K562 (cell line): ENCODE data around the gene CELF6. TPM values are rescaled to one million over a fixed set of nuclear protein-coding genes. Genes with fewer than 3 reads are reported as not detected.

ENCODE experiments used
- ATAC-seq: fragments of 200-7000 bp; cut with Tn5 transposase; 3 replicates; pipeline ENCODE4 v1.9.1; 2020; ENCODE audit warnings: moderate library complexity
- BruUV-seq: library from RNA; stranded (reverse); fragments of 400-500 nt; replicated peaks from 2 replicates; lab custom pipeline; 2021; lab: Mats Ljungman, UMichigan
- CTCF ChIA-PET: fragments of 300-600 bp; formaldehyde crosslinking; extraction: SDS; loops from one replicate; lab custom pipeline; 2021; ENCODE audit warnings: low intra/inter-chr PET ratio; lab: Yijun Ruan, JAX
- POLR2A ChIA-PET: fragments of 300-600, 350-650 bp; sonication (Branson Sonifier 250); formaldehyde crosslinking; extraction: SDS; loops from one replicate; lab custom pipeline; 2021; ENCODE audit warnings: antibody characterized with exemption, inconsistent platforms; lab: Yijun Ruan, JAX
- DNase-seq, 4 experiments: peaks; one replicate each; pipeline versions ENCODE4 v3.0.0 to v3.0.0-alpha.2; 2011 to 2018; ENCODE audit warnings: low spot score in 3 of 4, mixed read lengths in 3 of 4; ENCODE audit errors: extremely low read depth in 1 of 4
- FAIRE-seq: peaks from 2 replicates; lab custom pipeline; 2011; peaks lifted over from hg19 to GRCh38; lab: Jason Lieb, UNC
- H2AFZ ChIP-seq: 2 replicates; pipeline ENCODE4 v1.6.0; 2011; ENCODE audit warnings: low read depth, low read length, control low read depth, inconsistent platforms
- H3K27ac ChIP-seq: fragments of 200-600 bp; 3 replicates; pipeline ENCODE4 v1.8.0; 2011; ENCODE audit warnings: low read depth, mild to moderate bottlenecking, control low read depth, inconsistent platforms, low read length, moderate library complexity, mixed read lengths; ENCODE audit errors: extremely low read depth
- H3K27me3 ChIP-seq, 2 experiments: fragments of 300-600 bp in 1 of 2; 2 replicates in 1 of 2; 3 replicates in 1 of 2; pipeline versions ENCODE4 v1.6.0 to v1.8.0; 2011; ENCODE audit warnings: inconsistent platforms in 2 of 2, low read length in 2 of 2, mild to moderate bottlenecking in 1 of 2, mixed read lengths in 1 of 2, moderate library complexity in 1 of 2; ENCODE audit not compliant: control insufficient read depth in 2 of 2, insufficient read depth in 2 of 2
- H3K36me3 ChIP-seq: fragments of 300-600 bp; 3 replicates; pipeline ENCODE4 v1.8.0; 2011; ENCODE audit warnings: mild to moderate bottlenecking, low read length, inconsistent platforms; ENCODE audit not compliant: control insufficient read depth, insufficient read depth
- H3K4me1 ChIP-seq, 2 experiments: fragments of 200-600 bp in 1 of 2; replicated peaks in 1 of 2; 2 replicates in 1 of 2; 3 replicates in 1 of 2; pipeline versions ENCODE4 v1.5.1 to v1.8.0; 2011; ENCODE audit warnings: inconsistent platforms in 2 of 2, low read length in 2 of 2, mild to moderate bottlenecking in 1 of 2, mixed read lengths in 1 of 2, moderate library complexity in 1 of 2; ENCODE audit not compliant: control insufficient read depth in 2 of 2, insufficient read depth in 2 of 2
- H3K4me2 ChIP-seq: 2 replicates; pipeline ENCODE4 v1.6.1; 2011; ENCODE audit warnings: low read length, control low read depth, inconsistent platforms, mixed read lengths; ENCODE audit not compliant: insufficient read depth
- H3K4me3 ChIP-seq: fragments of 200-600 bp; sonication (generic), shearing (Covaris generic); 2 replicates; pipeline ENCODE4 v1.5.1; 2016; ENCODE audit warnings: control low read depth, inconsistent platforms
- H3K79me2 ChIP-seq: fragments of 200-600 bp; 3 replicates; pipeline ENCODE4 v1.8.0; 2011; ENCODE audit warnings: low read length, inconsistent platforms; ENCODE audit not compliant: control insufficient read depth, insufficient read depth
- H3K9ac ChIP-seq, 2 experiments: 2 replicates each; pipeline versions ENCODE4 v1.6.0 to v1.6.1; 2011; ENCODE audit warnings: low read depth in 2 of 2, low read length in 2 of 2, control low read depth in 1 of 2, inconsistent platforms in 1 of 2, mild to moderate bottlenecking in 1 of 2, mixed read lengths in 1 of 2; ENCODE audit not compliant: insufficient read depth in 1 of 2
- H3K9me1 ChIP-seq: one replicate; pipeline ENCODE4 v1.6.0; 2011; ENCODE audit warnings: inconsistent platforms, mild to moderate bottlenecking, low read length, moderate library complexity; ENCODE audit not compliant: control insufficient read depth, insufficient read depth
- H3K9me3 ChIP-seq: replicated peaks from 2 replicates; pipeline ENCODE4 v1.5.1; 2011; ENCODE audit warnings: low read depth, low read length, inconsistent platforms; ENCODE audit not compliant: control insufficient read depth, insufficient read depth
- H4K20me1 ChIP-seq: replicated peaks from 2 replicates; pipeline ENCODE4 v1.6.1; 2011; ENCODE audit warnings: low read length, inconsistent platforms, mixed read lengths; ENCODE audit not compliant: control insufficient read depth, insufficient read depth
- CREB1 ChIP-seq, 2 experiments: sonication (generic) in 1 of 2; formaldehyde crosslinking in 1 of 2; IDR thresholded peaks; 2 replicates each; pipeline versions ENCODE4 v1.6.1 to v1.8.0; 2012 to 2022; ENCODE audit warnings: inconsistent platforms in 1 of 2, mild to moderate bottlenecking in 1 of 2, missing genetic modification reagents in 1 of 2, moderate library complexity in 1 of 2
- GATAD2A ChIP-seq: fragments of 450-650 bp; IDR thresholded peaks from 2 replicates; pipeline ENCODE4 v1.6.1; 2017
- PHF21A ChIP-seq: fragments of 450-650 bp; IDR thresholded peaks from 2 replicates; pipeline ENCODE4 v1.6.1; 2017; ENCODE audit warnings: low read depth, borderline replicate concordance
- PTTG1 ChIP-seq: fragments of 450-650 bp; IDR thresholded peaks from 2 replicates; pipeline ENCODE4 v1.6.1; 2016; ENCODE audit warnings: low read depth, mild to moderate bottlenecking, missing genetic modification characterization, missing compliant biosample characterization
- SPI1 ChIP-seq: IDR thresholded peaks from 2 replicates; pipeline ENCODE4 v1.6.1; 2011; ENCODE audit warnings: low read depth, low read length, control low read depth, borderline replicate concordance
- TEAD1 ChIP-seq, 2 experiments: fragments of 450-650 bp in 1 of 2; sonication (generic) in 1 of 2; formaldehyde crosslinking; IDR thresholded peaks; 2 replicates each; pipeline versions ENCODE4 v1.4.0 to v1.8.0; 2020 to 2022; ENCODE audit warnings: mild to moderate bottlenecking in 2 of 2, missing genetic modification reagents in 1 of 2
- TFAM ChIP-seq: fragments of 250-450 bp; sonication (Bioruptor Pico); conservative IDR thresholded peaks from 2 replicates; pipeline ENCODE4 v1.5.0; 2021; ENCODE audit warnings: mild to moderate bottlenecking, moderate library complexity
- ZKSCAN8 ChIP-seq: fragments of 200-800 bp; sonication (Bioruptor generic); IDR thresholded peaks from 2 replicates; pipeline ENCODE4 v1.6.1; 2016; ENCODE audit warnings: missing genetic modification characterization, missing compliant biosample characterization
- ZNF311 ChIP-seq: fragments of 250-450 bp; sonication (Bioruptor Pico); IDR thresholded peaks from 2 replicates; pipeline ENCODE4 v1.4.0; 2020; ENCODE audit warnings: mild to moderate bottlenecking, moderate library complexity
- ZNF583 ChIP-seq: fragments of 250-450 bp; sonication (Bioruptor Pico); IDR thresholded peaks from 2 replicates; pipeline ENCODE4 v1.4.0; 2020
- ZNF830 ChIP-seq: fragments of 250-450 bp; sonication (Bioruptor Pico); IDR thresholded peaks from 2 replicates; pipeline ENCODE4 v1.5.0; 2021; ENCODE audit warnings: mild to moderate bottlenecking
- WGBS: fragments of 100-300 bp; shearing (Covaris generic); methylation state at CpG from one replicate; pipeline ENCODE4 v1.1.6; 2016; ENCODE audit warnings: low coverage, mixed read lengths; ENCODE audit not compliant: insufficient coverage; ENCODE audit errors: missing lambda C conversion rate; 5-methylcytosine and 5-hydroxymethylcytosine counted together
- in situ Hi-C: fragments of 300-500 bp; cut with MboI; formaldehyde crosslinking; loops from 4 replicates; pipeline ENCODE4 v1.15.0; 2018; ENCODE audit warnings: inconsistent platforms, mixed read lengths
- intact Hi-C: fragments of 100-400 bp; cut with micrococcal nuclease; formaldehyde crosslinking; loops from 2 replicates; pipeline ENCODE4 v1.14.2; 2022
- polyA plus RNA-seq, 8 experiments: library from polyadenylated mRNA; depleted of rRNA in 4 of 8; stranded (reverse) in 5 of 8; unstranded in 3 of 8; fragments of >200 nt; fragmentation: Nextera tagmentation in 2 of 8; fragmentation: Illumina TruSeq in 1 of 8; extraction: Ambion mirVana in 2 of 8; extraction: Trizol in 1 of 8; gene quantifications; 2 replicates each; pipeline versions ENCODE4 v1.2.1 to v1.2.3, GENCODE V29; 2011 to 2014; ENCODE audit warnings: inconsistent platforms in 1 of 8, missing spikeins in 1 of 8
- total RNA-seq, 7 experiments: library from RNA; depleted of rRNA in 6 of 7; stranded (reverse); fragments of >200 nt in 6 of 7; fragmentation: Illumina TruSeq in 2 of 7; extraction: Trizol in 2 of 7; gene quantifications; 2 replicates each; pipeline versions ENCODE4 v1.2.1 to v1.2.3, GENCODE V29; 2011 to 2021; ENCODE audit warnings: low replicate concordance in 1 of 7
- TF ChIP-seq, protein P1 (sequence below), 3 experiments: IDR thresholded peaks in 2 of 3; conservative IDR thresholded peaks in 1 of 3; 2 replicates each; pipeline ENCODE4 v1.5.1; 2011 to 2012; ENCODE audit warnings: low read length in 3 of 3, mild to moderate bottlenecking in 3 of 3, control low read depth in 2 of 3, improper control_type of control experiment in 1 of 3, inconsistent platforms in 1 of 3, low read depth in 1 of 3, mixed read lengths in 1 of 3, moderate library complexity in 1 of 3; ENCODE audit not compliant: insufficient read depth in 2 of 3

The CELF6 gene
- total and polyA plus RNA-seq, 9 of the 15 experiments (the other 6 are each of a cell fraction or from before 2014, with no cell fraction given), result 0.01 to 0.11 TPM; not detected in 7

DNA sequence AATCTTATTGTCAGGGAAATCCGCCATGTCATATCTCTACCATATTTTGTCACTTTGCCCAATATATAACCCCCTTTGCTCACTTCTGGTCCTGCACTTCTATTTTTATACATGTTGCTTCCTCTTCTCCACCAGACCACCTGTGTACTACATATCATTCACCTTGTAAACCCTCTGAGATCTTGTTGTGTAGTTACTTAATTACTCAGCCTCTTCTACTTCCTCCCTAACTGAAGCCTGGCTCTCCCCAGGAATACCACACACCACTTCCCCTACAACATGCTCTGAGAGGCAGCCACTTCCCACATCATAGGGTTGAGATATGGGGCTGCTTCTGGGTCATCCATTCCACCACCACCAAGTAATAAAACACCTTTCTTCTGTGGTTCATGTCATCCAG lies 45.9 kb upstream of the CELF6 start:
- H4K20me1 ChIP-seq, result no peaks in the 10 kb centered on the region
- H3K4me1 ChIP-seq, result no peaks in the 10 kb centered on the region
- peaks cover 37% of the 10 kb centered on the region; the same call in 2 of the 3 replicates for H3K36me3 ChIP-seq
- peaks cover 4% of the 10 kb centered on the region; the same call in 1 of the 3 replicates for H3K79me2 ChIP-seq
- FAIRE-seq (no peak), DNase-seq (no peak), ATAC-seq (no peak)
- no peaks in the 10 kb centered on the region for H3K9me3 ChIP-seq
- no peak overlapping the region for H2AFZ ChIP-seq
- H3K27me3 ChIP-seq, result no peaks in the 10 kb centered on the region
- no peak overlapping the region for H3K4me2 ChIP-seq
- H3K9ac ChIP-seq, result no peak overlapping the region
- no peaks in the 10 kb centered on the region for H3K9me1 ChIP-seq
- H3K4me3 ChIP-seq, result no peak overlapping the region
- ChIA-PET POLR2A (interaction anchor here (1.2 to 1.4 kb wide), 2 partner anchors 10 to 17 kb away, joined by 4 to 8 read pairs; partner anchors contain the start of gene HEXA), CTCF (no interaction called here)
- 92% methylated on average over 1 of the region's 1 CpG for WGBS
- peak; percentile 26; the same call in 1 of the 2 replicates for TF ChIP-seq SPI1
- TF ChIP-seq CREB1 (IDR thresholded peaks at IDR 0.05), result no peak
- no peak for TF ChIP-seq CREB1 (CRISPR knock-in tag; IDR thresholded peaks at IDR 0.05)
- no TSS peak for BruUV-seq
- intact Hi-C loops (no loop called here), in situ Hi-C loops (no loop called here)
- no peak overlapping the region for H3K27ac ChIP-seq

DNA sequence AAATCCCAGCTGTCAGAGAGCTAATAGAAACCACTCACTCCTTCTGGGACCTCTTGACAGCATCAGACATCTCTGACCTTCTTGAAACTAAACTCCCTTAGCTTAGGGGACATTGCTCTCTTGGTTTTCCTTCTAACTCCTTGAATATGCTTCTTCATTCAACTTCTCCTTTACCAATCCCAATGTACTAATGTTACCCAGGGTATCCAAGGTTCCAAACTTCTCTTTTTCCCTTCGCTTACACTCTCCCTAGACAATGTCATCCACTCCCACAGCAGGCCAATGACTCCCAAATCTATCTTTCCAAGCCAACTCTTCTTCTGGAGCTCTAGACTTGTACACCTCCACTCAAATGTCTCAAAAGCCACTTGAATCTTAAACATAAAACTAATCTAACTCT lies 41.2 kb upstream of the CELF6 start:
- H4K20me1 ChIP-seq, result no peaks in the 10 kb centered on the region
- in situ Hi-C loops, result no loop called here
- ChIA-PET POLR2A (interaction anchor here (0.6 to 0.7 kb wide), 2 partner anchors 21 to 421 kb away, joined by 3 to 4 read pairs; no protein-coding TSS in a partner anchor), CTCF (no interaction called here)
- no peak for ATAC-seq
- H3K9me1 ChIP-seq, result no peaks in the 10 kb centered on the region
- TF ChIP-seq ZNF830 (CRISPR knock-in tag) (no peak), PHF21A (no peak), PTTG1 (tag) (no peak), ZKSCAN8 (CRISPR knock-in tag) (no peak), ZNF583 (CRISPR knock-in tag) (no peak), GATAD2A (no peak), TFAM (CRISPR knock-in tag) (no peak), TEAD1 (CRISPR knock-in tag; IDR thresholded peaks at IDR 0.05) (no peak), ZNF311 (CRISPR knock-in tag) (no peak)
- TF ChIP-seq, protein P1, sequence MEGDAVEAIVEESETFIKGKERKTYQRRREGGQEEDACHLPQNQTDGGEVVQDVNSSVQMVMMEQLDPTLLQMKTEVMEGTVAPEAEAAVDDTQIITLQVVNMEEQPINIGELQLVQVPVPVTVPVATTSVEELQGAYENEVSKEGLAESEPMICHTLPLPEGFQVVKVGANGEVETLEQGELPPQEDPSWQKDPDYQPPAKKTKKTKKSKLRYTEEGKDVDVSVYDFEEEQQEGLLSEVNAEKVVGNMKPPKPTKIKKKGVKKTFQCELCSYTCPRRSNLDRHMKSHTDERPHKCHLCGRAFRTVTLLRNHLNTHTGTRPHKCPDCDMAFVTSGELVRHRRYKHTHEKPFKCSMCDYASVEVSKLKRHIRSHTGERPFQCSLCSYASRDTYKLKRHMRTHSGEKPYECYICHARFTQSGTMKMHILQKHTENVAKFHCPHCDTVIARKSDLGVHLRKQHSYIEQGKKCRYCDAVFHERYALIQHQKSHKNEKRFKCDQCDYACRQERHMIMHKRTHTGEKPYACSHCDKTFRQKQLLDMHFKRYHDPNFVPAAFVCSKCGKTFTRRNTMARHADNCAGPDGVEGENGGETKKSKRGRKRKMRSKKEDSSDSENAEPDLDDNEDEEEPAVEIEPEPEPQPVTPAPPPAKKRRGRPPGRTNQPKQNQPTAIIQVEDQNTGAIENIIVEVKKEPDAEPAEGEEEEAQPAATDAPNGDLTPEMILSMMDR (IDR thresholded peaks at IDR 0.05 in 2 of 3, conservative IDR thresholded peaks at IDR 0.05 in 1 of 3; ENCODE audit: insufficient read depth in 2 of 3, low read depth in 1 of 3, low read length in 3 of 3), result no peak
- no peak for DNase-seq
- FAIRE-seq, result no peak
- no peak overlapping the region for H2AFZ ChIP-seq
- 80% methylated on average over 1 of the region's 1 CpG for WGBS
- H3K4me2 ChIP-seq, result no peak overlapping the region
- H3K9ac ChIP-seq, result no peak overlapping the region
- H3K27me3 ChIP-seq, result no peaks in the 10 kb centered on the region
- H3K79me2 ChIP-seq, result no peaks in the 10 kb centered on the region; the same call in 2 of the 3 replicates
- BruUV-seq, result no TSS peak
- no peaks in the 10 kb centered on the region for H3K9me3 ChIP-seq
- no peak overlapping the region for H3K27ac ChIP-seq
- H3K36me3 ChIP-seq, result peaks cover 16% of the 10 kb centered on the region; the same call in 2 of the 3 replicates
- intact Hi-C loops, result no loop called here
- no peak overlapping the region for H3K4me3 ChIP-seq
- no peaks in the 10 kb centered on the region; a peak in 1 of 5 replicates for H3K4me1 ChIP-seq
